ENCODE measurements around the gene PCDH9. TPM values are rescaled to one million over a fixed set of nuclear protein-coding genes. Genes with fewer than 3 reads are reported as not detected.

Gene PCDH9
- total and polyA plus RNA-seq, 2 of the 4 experiments (the other 2 are of a cell fraction), result 2.2 to 10.2 TPM

GRCh38 chr13:67013709-67014108, 216.4 kb downstream of the PCDH9 start:
- POLR2A ChIA-PET (ENCODE audit: unreplicated experiment), result no interaction called here
- no peak for DNase-seq
- no TSS peak for BruUV-seq (replicated peaks)
- H3K9me3 ChIP-seq (ENCODE audit: control insufficient read depth, insufficient read depth, low read length), result no peaks in the 10 kb centered on the region
- no peaks in the 10 kb centered on the region for H4K20me1 ChIP-seq (ENCODE audit: insufficient read depth, low read length)
- no peak overlapping the region for H3K4me3 ChIP-seq (ENCODE audit: insufficient read depth, low read depth, low read length)
- H2AFZ ChIP-seq (replicated peaks; ENCODE audit: low read length, poor library complexity), result no peak overlapping the region
- H4K91ac ChIP-seq (ENCODE audit: insufficient read depth, low read depth, low read length), result no peak overlapping the region
- H3K9ac ChIP-seq (ENCODE audit: low read depth, low read length), result no peak overlapping the region
- in situ Hi-C loops (cut with MboI; ENCODE audit: low sequenced_read_pairs) (no loop called here), dilution Hi-C loops (cut with HindIII; ENCODE audit: low sequenced_read_pairs, unreplicated experiment) (no loop called here), intact Hi-C loops (cut with micrococcal nuclease) (no loop called here)
- H3K14ac ChIP-seq (replicated peaks; ENCODE audit: low read depth, low read length), result no peak overlapping the region
- H2BK120ac ChIP-seq (ENCODE audit: low read depth, low read length), result no peak overlapping the region
- no peaks in the 10 kb centered on the region for H3K9me1 ChIP-seq (ENCODE audit: insufficient read depth, low read length)
- no peak overlapping the region for H2BK15ac ChIP-seq (ENCODE audit: low read depth, low read length)
- no peak overlapping the region for H2BK5ac ChIP-seq (ENCODE audit: low read depth, low read length, poor library complexity, severe bottlenecking)
- H2AK5ac ChIP-seq (ENCODE audit: low read depth, low read length), result no peak overlapping the region
- H3K79me1 ChIP-seq (ENCODE audit: low read depth in 1 of 2, low read length in 2 of 2), result no peaks in the 10 kb centered on the region
- ATAC-seq (ENCODE audit: low read depth), result no peak
- no peak overlapping the region for H3K4ac ChIP-seq (ENCODE audit: low read depth, low read length)
- TF ChIP-seq MXI1 (IDR thresholded peaks at IDR 0.05; ENCODE audit: borderline replicate concordance, low read depth, low read length), result no peak
- no peak for TF ChIP-seq RCOR1 (IDR thresholded peaks at IDR 0.05; ENCODE audit: insufficient replicate concordance, low read length)
- TF ChIP-seq RAD21 (IDR thresholded peaks at IDR 0.05; ENCODE audit: low read length), result no peak
- no peak for TF ChIP-seq CHD1 (IDR thresholded peaks at IDR 0.05; ENCODE audit: low read depth, low read length)
- H3K56ac ChIP-seq (ENCODE audit: extremely low read depth, insufficient read depth, low read length), result no peak overlapping the region
- no peak overlapping the region for H3K27ac ChIP-seq (ENCODE audit: insufficient read depth, low read length)
- H2AK9ac ChIP-seq (replicated peaks; ENCODE audit: low read depth, low read length, poor library complexity), result no peak overlapping the region
- CTCF ChIA-PET, result no interaction called here
- H4K8ac ChIP-seq (ENCODE audit: low read depth in 2 of 2, low read length in 2 of 2), result no peak overlapping the region
- H2BK20ac ChIP-seq (ENCODE audit: low read depth, low read length), result no peak overlapping the region
- no peaks in the 10 kb centered on the region; the same call in 1 of the 2 replicates for H3K27me3 ChIP-seq (ENCODE audit: control insufficient read depth, insufficient read depth, low read length)
- WGBS, 2 experiments (ENCODE audit: extremely low coverage in 2 of 2, insufficient read length in 1 of 2), result 44% methylated on average over 1 of the region's 2 CpGs; no CpG with 5 or more reads in 1 of the 2 experiments
- no peak overlapping the region for H3K23ac ChIP-seq (ENCODE audit: low read depth, low read length)
- H4K5ac ChIP-seq (ENCODE audit: low read depth, low read length), result no peak overlapping the region
- no peaks in the 10 kb centered on the region for H3K36me3 ChIP-seq (ENCODE audit: control insufficient read depth, insufficient read depth, low read length)
- H3K18ac ChIP-seq (ENCODE audit: low read depth, low read length), result no peak overlapping the region
- H3K4me1 ChIP-seq (ENCODE audit: control insufficient read depth, insufficient read depth, low read length), result no peaks in the 10 kb centered on the region
- H3K4me2 ChIP-seq (ENCODE audit: low read depth, low read length), result no peak overlapping the region

All from IMR-90 (cell line).